HepG2 (cell line): ENCODE results near the gene PARN. TPM values are rescaled to one million over a fixed set of nuclear protein-coding genes. Genes with fewer than 3 reads are reported as not detected.

Experiments used
- AKNA ChIP-seq: sonication (generic); formaldehyde crosslinking; IDR thresholded peaks from 2 replicates; pipeline ENCODE4 v1.4.0; 2020; ENCODE audit warnings: missing genetic modification reagents, borderline replicate concordance
- ARID5B ChIP-seq: IDR thresholded peaks from 2 replicates; pipeline ENCODE4 v1.4.0; 2020; ENCODE audit warnings: mild to moderate bottlenecking, missing genetic modification reagents
- EZH2 ChIP-seq: conservative IDR thresholded peaks from 2 replicates; pipeline ENCODE4 v1.6.1; 2012; ENCODE audit warnings: mild to moderate bottlenecking, low read depth, low read length, moderate library complexity
- FOXP4 ChIP-seq: sonication (generic); formaldehyde crosslinking; IDR thresholded peaks from 2 replicates; pipeline ENCODE4 v1.4.0; 2020; ENCODE audit warnings: missing genetic modification reagents
- GZF1 ChIP-seq: sonication (generic); formaldehyde crosslinking; IDR thresholded peaks from 2 replicates; pipeline ENCODE4 v1.5.1; 2020; ENCODE audit warnings: mild to moderate bottlenecking, missing genetic modification reagents
- SRY ChIP-seq: sonication (generic); formaldehyde crosslinking; IDR thresholded peaks from 2 replicates; pipeline ENCODE4 v1.8.0; 2022; ENCODE audit warnings: mild to moderate bottlenecking, missing genetic modification reagents
- SSRP1 ChIP-seq: IDR thresholded peaks from 2 replicates; pipeline ENCODE4 v1.6.1; 2016; ENCODE audit warnings: control low read depth
- ZC3H4 ChIP-seq: sonication (generic); formaldehyde crosslinking; IDR thresholded peaks from 2 replicates; pipeline ENCODE4 v1.4.0; 2020; ENCODE audit warnings: missing genetic modification reagents, borderline replicate concordance
- ZNF121 ChIP-seq: sonication (generic); formaldehyde crosslinking; IDR thresholded peaks from 2 replicates; pipeline ENCODE4 v1.5.0; 2020; ENCODE audit warnings: mild to moderate bottlenecking, missing genetic modification reagents
- ZNF558 ChIP-seq: sonication (generic); formaldehyde crosslinking; IDR thresholded peaks from 2 replicates; pipeline ENCODE4 v1.9.0; 2022; ENCODE audit warnings: mild to moderate bottlenecking, missing genetic modification reagents, borderline replicate concordance
- ZNF577 ChIP-seq: sonication (generic); formaldehyde crosslinking; IDR thresholded peaks from 2 replicates; pipeline ENCODE4 v1.4.0; 2020; ENCODE audit warnings: mild to moderate bottlenecking, low read depth, missing genetic modification reagents, borderline replicate concordance
- ZSCAN29 ChIP-seq: sonication (generic); formaldehyde crosslinking; conservative IDR thresholded peaks from 2 replicates; pipeline ENCODE4 v1.4.0; 2020; ENCODE audit warnings: mild to moderate bottlenecking, missing genetic modification reagents
- polyA plus RNA-seq, 8 experiments: library from polyadenylated mRNA; depleted of rRNA in 3 of 8; stranded (reverse) in 7 of 8; unstranded in 1 of 8; fragments of >200 nt; fragmentation: Illumina TruSeq in 4 of 8; extraction: Trizol in 4 of 8; gene quantifications; 2 replicates each; pipeline versions ENCODE4 v1.2.1 to v1.2.3, GENCODE V29; 2011 to 2016; ENCODE audit warnings: low read depth in 4 of 8, missing spikeins in 1 of 8, mixed read lengths in 1 of 8; ENCODE audit not compliant: insufficient read depth in 1 of 8
- total RNA-seq, 5 experiments: library from RNA; depleted of rRNA; stranded (reverse); fragments of >200 nt; fragmentation: Illumina TruSeq; extraction: Trizol; gene quantifications; 2 replicates each; pipeline ENCODE4 v1.2.3, GENCODE V29; 2016; ENCODE audit warnings: low read depth in 1 of 5
- TF ChIP-seq, protein P1 (sequence below): sonication (generic); formaldehyde crosslinking; IDR thresholded peaks from 2 replicates; pipeline ENCODE4 v1.4.0; 2020; ENCODE audit warnings: missing genetic modification reagents
- TF ChIP-seq, protein P2 (sequence below): sonication (generic); formaldehyde crosslinking; IDR thresholded peaks from 2 replicates; pipeline ENCODE4 v1.8.0; 2022; ENCODE audit warnings: mild to moderate bottlenecking, missing genetic modification reagents; ENCODE audit not compliant: insufficient replicate concordance

The PARN gene
- total and polyA plus RNA-seq, 2 of the 13 experiments (the other 11 are each of a cell fraction or from before 2014, with no cell fraction given), result 13.3 to 47.6 TPM

- TF ChIP-seq, protein P1, sequence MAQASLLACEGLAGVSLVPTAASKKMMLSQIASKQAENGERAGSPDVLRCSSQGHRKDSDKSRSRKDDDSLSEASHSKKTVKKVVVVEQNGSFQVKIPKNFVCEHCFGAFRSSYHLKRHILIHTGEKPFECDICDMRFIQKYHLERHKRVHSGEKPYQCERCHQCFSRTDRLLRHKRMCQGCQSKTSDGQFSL, result no peak
- TF ChIP-seq EZH2 (no peak), ZNF558 (CRISPR knock-in tag) (no peak), AKNA (no peak), ZC3H4 (no peak), ZNF121 (CRISPR knock-in tag) (no peak), ARID5B (CRISPR knock-in tag) (peak; percentile 97), ZNF577 (CRISPR knock-in tag) (no peak), ZSCAN29 (CRISPR knock-in tag) (no peak), GZF1 (CRISPR knock-in tag) (no peak), SRY (no peak), FOXP4 (CRISPR knock-in tag) (peak; percentile 93), SSRP1 (CRISPR knock-in tag) (0 out of 2 replicates have a peak, but pooled peaks have one; percentile 63)
- TF ChIP-seq, protein P2, sequence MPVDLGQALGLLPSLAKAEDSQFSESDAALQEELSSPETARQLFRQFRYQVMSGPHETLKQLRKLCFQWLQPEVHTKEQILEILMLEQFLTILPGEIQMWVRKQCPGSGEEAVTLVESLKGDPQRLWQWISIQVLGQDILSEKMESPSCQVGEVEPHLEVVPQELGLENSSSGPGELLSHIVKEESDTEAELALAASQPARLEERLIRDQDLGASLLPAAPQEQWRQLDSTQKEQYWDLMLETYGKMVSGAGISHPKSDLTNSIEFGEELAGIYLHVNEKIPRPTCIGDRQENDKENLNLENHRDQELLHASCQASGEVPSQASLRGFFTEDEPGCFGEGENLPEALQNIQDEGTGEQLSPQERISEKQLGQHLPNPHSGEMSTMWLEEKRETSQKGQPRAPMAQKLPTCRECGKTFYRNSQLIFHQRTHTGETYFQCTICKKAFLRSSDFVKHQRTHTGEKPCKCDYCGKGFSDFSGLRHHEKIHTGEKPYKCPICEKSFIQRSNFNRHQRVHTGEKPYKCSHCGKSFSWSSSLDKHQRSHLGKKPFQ (CRISPR knock-in tag), result no peak
Observed at GRCh38 chr16:14562691-14563491, 67.2 kb downstream of the PARN start (continued).
